Body of pancreas (tissue), 4 donors: ENCODE data around the gene SNTG2.

Source experiments
- POLR2A ChIP-seq, 3 donors: fragments of 450-650 bp; IDR thresholded peaks; one replicate each; pipeline ENCODE4 v1.6.1; 2016; ENCODE audit warnings: antibody characterized with exemption in 3 of 3, mild to moderate bottlenecking in 2 of 3
- TF ChIP-seq, protein P1 (sequence below), 7 experiments: fragments of 450-650 bp in 4 of 7; fragments of 200-600 bp in 3 of 7; sonication (generic) in 3 of 7; IDR thresholded peaks; one replicate each; pipeline ENCODE4 v1.5.1; 2016 to 2019; ENCODE audit warnings: antibody characterized with exemption in 7 of 7

DNA sequence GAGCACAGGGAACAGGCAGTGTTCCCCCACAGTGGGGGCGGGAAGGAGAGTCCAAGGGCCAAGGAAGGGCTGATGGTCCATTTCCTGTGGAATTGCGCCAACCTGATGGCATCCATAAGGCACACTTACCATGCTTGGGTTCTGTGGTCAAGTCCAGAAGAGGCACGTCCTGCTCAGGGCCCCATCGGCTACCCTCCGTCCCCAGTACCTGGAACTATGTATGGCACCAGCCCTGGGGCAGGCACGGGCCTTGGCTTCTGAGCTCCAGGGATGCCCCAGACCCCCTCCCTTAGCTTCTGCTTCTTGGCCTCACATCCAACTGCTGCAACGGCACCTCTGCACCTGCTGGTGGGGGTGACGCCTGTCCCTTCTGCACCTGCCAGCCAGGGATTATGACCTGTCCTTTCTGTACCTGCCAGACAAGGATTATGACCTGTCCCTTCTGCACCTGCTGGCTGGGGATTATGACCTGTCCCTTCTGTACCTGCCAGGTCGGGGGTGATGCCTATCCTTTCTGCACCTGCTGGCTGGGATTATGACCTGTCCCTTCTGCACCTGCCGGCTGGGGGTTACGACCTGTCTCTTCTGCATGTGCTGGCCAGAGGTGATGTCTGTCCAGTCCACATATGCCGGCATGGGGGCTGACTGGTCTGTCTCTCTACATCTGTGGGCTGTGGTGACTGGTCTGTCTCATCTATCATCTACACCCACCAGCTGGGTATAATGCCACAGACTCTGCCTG lies 45.4 kb upstream of the SNTG2 start:
- TF ChIP-seq, protein P1, sequence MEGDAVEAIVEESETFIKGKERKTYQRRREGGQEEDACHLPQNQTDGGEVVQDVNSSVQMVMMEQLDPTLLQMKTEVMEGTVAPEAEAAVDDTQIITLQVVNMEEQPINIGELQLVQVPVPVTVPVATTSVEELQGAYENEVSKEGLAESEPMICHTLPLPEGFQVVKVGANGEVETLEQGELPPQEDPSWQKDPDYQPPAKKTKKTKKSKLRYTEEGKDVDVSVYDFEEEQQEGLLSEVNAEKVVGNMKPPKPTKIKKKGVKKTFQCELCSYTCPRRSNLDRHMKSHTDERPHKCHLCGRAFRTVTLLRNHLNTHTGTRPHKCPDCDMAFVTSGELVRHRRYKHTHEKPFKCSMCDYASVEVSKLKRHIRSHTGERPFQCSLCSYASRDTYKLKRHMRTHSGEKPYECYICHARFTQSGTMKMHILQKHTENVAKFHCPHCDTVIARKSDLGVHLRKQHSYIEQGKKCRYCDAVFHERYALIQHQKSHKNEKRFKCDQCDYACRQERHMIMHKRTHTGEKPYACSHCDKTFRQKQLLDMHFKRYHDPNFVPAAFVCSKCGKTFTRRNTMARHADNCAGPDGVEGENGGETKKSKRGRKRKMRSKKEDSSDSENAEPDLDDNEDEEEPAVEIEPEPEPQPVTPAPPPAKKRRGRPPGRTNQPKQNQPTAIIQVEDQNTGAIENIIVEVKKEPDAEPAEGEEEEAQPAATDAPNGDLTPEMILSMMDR (IDR thresholded peaks at IDR 0.05) = no peak
- TF ChIP-seq POLR2A (IDR thresholded peaks at IDR 0.05) = no peak
